GM19438 (cell line): Measurements from ENCODE around the gene LDLRAD4.

Source experiments
- ATAC-seq: cut with Tn5 transposase; IDR thresholded peaks from one replicate; pipeline ENCODE4 v1.9.1; 2021; ENCODE audit warnings: low read depth; ENCODE audit not compliant: unreplicated experiment

The LDLRAD4 gene

DNA sequence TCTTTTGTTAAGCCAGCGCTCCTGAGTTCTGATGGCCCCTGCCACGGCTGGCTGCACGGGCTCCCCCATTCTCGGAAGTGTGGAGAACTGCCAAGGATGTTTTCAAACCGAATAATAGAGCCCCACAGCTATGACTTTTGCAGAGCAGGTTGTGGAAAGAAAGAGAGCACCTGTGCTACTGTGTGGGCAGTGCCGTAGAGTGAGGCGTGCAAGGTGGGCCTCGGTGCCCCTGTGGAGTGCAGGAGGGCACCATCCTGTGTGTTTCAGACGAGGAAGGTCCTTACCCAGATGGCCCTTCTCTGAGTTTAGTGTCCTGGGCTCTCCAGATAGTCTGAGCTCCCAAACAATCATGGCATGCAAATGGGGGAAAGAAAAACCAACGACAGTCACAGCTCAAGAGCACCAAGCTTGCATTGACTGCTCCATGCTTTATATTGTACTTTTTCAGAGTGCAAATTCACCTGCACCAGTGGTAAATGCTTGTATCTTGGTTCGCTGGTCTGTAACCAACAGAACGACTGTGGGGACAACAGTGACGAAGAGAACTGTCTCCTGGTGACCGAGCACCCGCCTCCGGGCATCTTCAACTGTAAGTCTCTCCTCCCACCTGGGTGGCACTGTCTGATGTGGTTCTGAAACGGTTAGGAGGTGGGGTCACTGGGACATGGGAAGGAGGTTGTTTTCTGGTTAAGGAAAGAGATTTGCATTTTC, 219.4 kb downstream of the LDLRAD4 start:
- ATAC-seq, result no peak

DNA sequence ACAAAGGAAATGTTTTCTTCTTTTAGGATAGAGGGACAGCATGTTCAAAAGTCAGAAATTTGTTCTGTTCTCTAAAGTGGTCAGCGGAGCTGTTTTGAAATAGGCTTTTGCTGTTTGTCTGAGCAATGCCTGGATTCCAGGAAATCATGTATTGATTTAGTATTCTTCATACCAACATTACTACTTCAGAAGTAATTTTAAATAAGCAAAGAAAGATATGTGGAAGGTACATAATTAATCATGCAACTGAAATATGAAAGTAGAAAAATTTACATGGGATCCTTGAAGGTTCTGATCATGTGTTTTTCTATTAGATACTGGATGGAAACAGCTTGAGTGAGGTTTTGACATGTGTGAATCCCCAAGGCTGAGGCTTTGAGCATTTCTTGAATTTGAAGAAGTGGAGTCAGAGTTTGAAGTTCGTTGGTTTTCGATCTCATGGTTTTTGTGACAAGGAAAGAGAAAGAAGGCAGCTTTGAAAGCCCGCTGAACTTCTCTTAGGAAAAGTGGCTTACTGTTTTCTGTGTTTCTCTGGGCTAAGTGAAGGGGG, 220.0 kb downstream of the LDLRAD4 start:
- no peak for ATAC-seq

DNA sequence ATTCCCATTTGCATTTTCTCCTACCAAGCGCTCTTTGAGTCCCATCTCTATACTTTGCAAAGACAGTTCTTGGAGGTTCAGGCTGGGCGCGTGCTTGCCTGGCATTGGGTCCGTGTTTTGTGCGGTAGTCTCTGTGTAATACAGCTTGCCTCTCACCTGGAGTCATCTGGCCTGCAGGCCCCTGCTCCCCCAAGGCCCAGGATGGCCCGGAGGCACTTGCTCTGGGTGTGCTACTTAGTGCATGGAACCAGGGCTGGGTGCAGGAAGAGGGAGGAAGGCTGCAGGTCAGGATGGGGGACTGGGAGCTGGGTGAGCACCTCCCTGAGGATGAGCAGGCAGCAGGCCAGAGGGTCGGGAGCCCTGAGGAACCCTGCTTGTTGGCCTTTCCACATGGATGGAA, 220.9 kb downstream of the LDLRAD4 start:
- no peak for ATAC-seq

DNA sequence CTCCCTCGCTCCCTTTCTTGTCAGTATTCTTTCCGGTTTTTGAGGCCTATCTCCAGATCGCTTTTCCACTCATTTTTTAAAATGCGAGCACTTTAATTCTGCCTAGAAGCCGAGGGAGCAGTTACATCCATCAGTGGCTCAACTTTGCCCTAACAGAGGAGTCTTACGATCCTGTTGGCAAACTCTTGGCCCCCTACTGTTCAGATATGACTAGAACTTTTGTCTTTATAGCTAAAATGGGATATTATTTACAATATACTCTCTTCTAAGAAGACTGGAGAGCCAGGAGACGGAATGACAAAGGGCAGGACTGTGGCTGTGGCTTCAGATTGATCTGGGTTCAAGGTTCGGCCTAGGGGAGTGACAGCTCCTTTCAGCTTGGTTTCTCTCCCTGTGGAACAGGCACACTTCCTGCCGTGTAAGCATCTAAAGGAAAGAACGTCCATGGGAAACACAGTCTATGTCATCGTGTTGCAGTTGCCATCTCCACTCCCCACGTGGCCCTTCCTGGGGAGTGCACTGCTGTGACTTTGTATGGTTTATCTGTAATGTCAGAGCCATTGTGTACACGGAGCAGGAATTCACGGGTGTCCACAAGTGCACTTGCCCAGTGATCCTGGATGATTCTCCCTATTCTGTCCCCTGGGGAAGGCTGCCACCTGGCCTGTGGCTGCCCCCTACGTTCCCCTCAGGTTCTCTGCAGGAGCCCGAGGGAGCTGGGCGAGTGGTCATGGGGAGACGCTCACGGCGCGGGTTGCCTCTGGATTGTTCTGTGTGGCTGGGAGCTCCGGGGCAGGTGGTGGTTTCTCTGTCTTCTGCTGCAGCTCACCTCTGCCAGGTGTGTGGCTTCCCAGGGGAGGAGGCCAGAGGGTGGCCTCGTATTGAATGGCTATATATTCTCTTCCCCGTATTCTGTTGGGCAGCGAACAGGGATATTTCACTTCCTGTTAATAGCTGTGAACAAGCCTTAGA, 222.0 kb downstream of the LDLRAD4 start:
- ATAC-seq, result no peak

DNA sequence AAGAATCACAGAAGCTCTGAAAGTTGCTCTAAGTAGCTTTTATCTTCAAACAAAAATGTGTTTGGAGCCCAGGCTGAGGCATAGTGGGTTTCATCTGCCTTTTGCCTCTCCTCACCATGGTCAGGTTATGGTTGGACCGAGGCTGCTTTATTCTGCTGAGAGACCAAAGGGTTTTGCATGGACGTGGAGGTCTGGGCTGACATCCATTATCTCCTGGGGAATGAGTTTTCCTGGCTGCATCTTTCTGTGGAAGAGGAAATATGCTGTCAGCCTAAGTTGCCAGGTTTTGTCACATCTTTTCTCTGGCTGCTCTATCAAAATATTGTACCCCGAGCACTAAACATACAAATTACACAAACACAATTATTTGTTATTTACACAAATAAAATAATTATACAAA, 223.2 kb downstream of the LDLRAD4 start:
- ATAC-seq, result no peak

DNA sequence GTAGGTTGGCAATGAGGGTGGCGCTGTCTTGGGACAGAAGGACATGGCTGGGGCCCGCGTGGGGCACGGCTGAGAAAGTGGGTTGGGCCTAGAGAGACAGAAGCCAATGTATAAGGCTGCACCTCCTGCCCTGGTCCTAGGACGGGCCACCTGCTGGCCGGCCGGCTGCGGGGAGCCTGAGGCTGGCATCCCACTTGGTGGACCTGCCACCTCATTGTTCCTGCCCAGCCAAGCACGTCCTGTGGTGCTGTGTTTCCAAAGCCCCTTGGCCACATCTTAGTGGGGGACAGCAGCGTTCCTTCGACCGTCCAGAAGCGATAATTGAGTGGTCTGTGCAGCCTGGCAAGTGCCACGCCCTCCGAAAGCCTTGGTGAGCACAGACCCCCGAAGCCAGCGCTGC, 223.9 kb downstream of the LDLRAD4 start:
- ATAC-seq, result no peak

DNA sequence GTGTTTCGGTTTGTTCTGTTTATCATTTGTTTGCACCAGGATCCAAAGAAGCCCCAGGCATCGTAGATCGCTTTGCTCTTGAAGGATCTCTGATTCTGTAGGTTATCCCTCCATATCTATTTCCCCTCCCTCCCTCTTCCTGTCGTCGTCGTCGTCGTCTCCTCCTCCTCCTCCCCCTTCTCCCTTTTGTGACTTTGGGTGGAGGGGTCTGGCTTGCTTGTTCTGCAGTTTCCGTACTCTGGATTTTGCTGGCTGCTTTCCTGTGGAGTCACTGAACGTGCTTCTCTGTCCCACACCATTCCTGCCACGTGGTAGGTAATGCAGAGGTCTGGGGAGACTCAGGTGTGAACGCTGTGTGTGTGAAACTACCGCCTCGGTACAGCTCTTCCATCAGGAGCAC, 225.0 kb downstream of the LDLRAD4 start:
- no peak for ATAC-seq

DNA sequence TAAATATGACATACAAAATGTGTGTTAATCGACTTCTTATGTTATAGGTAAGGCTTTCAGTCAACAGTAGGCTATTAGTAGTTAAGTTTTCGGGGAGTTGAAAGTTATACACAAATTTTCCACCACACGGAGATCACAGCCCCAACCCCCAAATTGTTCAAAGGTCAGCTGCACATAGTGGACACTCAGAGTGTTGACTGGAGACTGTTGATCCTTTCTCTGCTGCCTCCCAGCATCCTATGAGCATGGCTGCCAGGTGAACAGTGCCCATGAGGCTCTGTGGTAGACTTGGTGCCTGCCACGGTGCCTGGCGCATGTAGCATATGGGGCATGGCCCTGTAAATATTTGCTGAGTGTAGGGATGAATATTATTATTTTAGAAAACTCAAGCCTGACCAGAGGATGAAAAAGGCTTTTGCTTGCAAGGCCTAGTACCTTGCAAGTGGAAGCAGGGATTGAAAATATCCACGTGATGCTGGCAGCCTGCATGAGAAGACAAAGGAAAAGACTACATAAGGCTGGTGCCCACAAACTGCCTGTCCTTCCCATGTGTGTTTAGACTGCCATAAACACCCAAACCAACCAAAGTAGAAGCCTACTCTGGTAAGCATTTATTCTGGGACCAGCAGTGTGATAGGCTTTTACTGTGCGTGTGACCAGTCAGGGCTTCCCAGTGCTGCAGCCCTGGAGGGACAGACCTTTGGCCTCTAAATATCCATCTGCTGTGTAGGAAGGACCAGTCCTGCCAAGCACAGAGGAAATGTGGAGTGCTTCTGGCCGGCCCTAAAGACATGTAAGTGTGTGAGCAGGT, 226.1 kb downstream of the LDLRAD4 start:
- ATAC-seq, result no peak

DNA sequence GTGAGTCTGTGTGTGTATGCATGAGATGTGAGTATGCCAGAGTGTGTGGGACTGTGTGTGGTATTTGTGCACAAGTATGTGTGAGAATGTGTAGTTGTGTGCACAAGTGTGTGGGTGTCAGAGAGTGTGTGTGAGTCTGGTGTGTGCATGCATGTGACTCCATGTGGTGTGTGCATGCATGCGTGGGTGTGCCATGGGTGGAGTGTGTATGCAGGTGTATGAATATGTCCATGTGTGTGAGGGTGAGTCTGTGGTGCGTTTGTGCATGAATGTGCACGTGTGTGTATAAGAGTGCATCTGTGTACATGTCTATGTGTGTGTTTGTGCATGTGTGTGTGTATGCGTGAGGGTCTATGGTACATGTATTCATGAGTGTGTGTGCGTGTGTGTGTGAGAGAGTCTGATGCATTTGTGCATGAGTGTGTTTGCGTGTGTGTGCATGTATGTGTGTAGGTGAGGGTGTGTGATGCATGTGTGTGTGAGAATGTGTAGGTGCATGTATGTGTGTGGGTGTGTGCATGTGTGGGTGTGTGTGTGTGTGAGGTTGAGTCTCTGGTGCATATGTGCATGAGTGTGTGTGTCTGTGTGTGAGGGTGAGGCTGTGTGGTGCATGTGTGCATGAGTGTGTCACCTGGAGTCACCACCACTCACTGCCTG, 226.8 kb downstream of the LDLRAD4 start:
- ATAC-seq, result no peak

DNA sequence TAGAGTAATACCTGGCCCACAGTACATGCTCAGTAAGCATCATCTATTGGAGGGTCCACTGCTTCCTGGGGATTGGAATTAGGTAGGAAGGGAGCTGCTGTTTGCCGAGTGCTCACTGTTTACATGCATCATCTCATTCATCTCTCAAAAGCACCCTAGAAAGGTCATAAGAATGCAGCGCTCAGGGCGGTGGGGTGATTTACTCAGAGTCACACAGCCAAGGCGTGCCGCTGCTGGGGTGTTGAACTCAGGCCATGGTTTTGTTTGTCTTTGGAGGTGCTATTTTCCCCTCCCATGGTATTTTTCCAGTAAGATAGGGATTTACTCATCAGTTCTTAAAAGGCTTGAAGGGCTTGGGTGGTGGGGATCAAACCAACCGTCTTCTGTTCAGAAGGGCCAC, 227.5 kb downstream of the LDLRAD4 start:
- no peak for ATAC-seq

DNA sequence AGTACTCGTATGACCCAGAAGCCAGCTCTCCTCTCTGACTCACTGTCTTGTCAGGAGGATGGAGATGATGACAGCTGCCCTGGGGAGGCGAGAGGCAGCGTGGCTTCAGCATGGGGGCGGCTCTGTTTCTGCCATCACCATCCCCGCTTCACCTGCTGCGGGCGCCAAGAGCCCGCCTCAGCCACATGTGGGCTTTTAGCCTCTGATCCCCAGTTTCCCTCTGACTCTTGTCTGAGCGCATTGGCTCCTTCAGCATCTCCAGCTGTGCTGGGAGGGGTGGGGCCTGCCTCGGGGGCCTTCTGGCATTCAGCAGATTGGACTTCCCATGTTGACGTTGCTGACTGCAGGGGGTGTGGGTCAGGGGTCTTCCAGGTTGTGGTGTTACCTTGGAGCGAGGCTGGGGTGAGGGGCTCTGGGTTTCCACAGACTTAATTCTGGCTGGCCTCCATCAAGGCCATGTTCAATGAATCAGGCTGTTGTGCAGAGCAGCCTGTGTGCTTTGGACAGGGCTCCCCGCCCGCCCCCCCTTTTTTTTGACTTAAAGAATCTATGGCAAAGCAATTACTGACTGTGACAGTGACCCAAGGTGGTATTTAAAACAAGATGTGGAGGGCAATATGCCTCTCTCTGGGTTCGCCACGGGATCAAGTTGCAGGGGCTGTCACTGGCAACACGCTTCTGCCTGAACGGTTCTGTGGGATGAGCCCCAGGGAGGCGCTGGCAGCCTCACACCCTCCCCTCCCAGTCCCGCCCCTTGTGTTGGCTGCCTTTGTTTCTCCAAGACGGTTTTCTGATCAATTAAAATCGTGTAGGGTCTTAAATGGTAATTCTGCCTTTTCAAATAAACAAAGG, 228.3 kb downstream of the LDLRAD4 start:
- no peak for ATAC-seq

DNA sequence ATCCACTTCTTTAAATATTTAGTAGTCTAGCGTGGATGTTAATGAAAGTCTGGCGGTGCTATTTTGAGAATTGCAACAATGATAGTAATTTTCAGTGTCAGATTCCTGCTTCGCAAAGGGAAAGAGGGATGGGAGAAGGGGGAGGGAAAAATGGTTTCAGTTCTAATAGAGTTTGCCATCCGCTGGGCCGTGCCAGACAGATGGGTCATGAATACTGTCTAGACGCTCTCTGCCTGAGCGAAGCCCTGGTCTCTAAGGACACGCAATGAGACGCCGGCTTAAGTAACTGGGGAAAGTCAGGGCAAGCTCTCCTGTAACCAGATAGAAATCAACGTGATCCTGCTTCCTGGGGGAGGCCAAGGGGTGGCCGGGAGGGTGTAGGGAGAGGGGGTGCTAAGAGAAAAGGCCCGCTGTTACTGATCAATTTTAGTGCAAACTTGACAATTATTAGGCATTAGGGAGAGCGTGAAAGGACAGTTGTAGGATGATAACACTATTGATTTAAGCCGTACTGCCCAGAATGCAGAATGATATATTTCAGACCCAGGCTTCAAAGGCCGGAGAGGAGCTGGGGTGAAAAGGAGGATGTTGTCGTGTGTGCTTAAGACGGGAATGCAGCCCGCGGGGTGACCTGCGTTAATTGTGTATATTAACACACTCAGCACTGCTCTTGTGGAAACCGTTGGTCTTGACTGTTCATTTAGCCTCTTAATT, 229.2 kb downstream of the LDLRAD4 start:
- ATAC-seq, result no peak

DNA sequence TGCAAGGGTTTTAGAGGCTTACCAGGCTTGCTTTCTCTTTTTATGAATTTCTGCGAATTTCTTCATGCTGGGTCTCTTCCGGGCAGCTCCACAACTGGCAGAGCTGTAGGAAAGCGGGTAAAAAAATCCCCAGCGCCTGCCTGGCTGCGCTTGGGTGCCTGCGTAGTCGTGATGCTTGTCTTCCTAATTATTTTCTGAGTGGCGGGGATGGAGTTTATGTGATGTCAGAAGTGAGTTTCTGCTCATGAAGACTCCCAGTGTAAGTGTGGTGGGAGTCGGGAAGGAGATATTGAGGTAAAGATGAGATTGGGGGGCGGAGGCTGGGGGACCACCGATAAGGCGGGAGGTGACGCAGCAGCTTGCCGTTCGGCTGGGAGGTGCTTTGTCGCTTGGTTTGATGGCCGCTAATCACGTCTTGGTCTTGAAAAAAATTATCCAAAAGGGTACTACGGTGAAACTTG, 229.8 kb downstream of the LDLRAD4 start:
- no peak for ATAC-seq

DNA sequence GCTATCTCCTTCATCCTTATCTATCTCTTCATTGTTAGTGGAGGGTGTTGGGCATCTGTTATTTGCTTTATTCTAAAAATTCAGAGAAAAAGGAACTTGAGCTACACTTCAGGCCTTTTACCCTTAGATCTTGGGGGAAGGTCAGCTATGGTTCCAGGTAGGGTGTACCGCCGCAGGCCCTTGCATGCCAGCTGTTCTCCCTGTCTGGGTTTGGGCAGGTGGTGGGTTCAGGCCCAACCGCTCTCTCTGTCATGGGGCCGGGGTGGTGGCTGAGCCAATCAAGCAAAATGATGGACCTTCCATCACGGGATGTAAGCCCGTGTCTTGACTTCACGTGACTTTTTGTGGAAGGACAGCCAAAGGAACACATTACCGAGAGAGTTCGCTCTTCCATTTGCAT, 231.1 kb downstream of the LDLRAD4 start:
- ATAC-seq, result no peak

DNA sequence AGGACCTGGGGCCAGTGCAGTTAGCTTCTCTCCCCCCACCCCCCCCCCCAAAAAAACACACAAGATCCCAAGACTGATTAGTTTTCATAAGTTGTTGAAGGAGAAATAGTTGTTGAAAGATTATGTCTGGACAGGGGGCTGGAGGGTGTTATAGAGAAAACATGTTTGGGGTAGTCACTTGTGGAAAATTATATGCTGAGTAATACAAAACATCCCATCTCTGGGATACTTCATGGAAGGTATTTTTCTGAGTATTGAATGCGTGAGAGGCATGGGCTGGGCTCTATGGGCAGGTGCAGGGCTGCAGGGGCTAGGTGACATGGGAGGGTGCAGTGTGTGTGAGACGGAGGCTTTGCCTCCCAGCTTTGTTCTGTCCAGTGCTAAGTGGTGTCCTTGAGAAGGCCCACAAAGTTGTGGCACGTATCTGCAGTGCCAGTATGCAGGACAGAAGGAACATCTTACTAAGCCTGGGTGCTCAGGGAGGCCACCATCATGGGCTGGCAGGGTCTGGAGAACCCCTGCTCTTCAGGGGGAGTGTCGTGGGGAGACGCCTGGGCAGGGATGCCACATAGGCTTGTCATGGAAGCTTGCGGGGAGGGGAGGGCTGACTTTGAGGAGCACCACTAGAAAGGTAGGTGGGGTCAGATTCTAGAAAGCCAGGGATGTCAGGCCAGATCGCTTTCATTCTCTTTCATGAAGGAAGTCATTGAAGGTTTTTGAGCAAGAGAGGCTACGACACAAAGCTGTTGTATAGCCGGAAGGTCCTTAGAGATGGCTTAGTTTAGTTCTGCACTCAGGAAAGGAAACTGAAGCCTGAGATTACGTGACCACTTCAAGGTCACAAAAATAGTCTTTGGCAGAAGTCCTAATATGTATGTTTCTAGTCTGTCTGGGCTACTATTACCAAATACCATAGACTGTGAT, 232.0 kb downstream of the LDLRAD4 start:
- ATAC-seq, result peak; percentile 76

DNA sequence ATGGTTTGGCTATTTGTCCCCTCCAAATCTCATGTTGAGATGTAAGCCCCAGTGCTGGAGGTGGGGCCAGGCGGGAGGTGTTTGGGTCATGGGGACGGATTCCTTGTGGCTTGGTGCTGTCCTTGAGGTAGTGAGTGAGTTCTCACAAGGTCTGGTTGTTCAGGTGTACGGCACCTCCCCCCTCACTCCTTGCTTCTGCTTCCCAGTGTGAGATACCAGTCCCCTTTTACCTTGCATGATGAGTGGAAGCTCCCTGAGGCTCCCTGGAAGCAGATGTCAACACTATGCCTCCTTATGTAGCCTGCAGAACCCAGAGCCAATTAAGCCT, 232.6 kb downstream of the LDLRAD4 start:
- no peak for ATAC-seq

DNA sequence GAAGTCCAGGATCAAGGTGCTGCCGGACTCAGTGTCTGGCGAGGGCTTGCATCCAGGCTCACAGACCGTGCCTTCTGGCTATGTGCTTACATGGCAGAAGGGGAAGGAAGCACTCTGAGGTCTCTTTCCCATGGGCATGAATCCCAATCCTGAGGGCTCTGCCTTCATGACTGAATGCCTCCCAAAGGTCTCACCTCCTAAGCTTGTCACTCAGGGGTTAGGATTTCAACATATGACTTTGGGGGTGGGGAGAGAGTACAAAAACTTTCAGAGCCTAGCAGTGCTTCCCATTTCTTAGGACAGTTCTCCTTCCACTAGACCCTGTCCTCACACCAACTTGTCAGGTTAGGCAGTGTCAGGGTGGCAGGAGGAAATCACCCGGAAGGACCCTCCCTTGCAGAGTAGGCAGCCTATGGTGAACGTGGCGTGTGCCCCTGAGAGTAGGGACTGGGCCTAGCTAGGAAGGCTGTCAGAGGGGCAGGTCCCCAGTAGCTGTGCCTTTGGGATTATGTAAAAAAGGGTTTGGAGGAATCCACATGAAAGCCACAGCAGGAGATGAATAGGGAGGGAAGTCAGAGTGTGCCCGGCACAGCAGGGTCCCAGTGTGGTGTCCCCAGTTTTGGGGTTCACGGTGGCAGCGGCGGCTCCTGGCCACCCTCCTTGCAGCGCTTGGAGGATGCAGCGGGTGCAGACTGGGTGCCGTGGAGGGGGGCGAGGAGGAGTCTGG, 233.3 kb downstream of the LDLRAD4 start:
- ATAC-seq, result no peak
